ENCODE data around the gene BRI3BP.
"Not testable (repeated sequence)": the region's sequence is repeated elsewhere in the genome, so short reads cannot be mapped to it uniquely, and the experiment has no call there.

Gene BRI3BP

GRCh38 chr12:125023065-125023464 is 29.6 kb downstream of the BRI3BP start:
- no peak for DNase-seq (ENCODE audit: low spot score)

GRCh38 chr12:125024949-125025563 is 31.6 kb downstream of the BRI3BP start:
- DNase-seq (ENCODE audit: low spot score) = no peak

GRCh38 chr12:125025606-125026235 is 32.3 kb downstream of the BRI3BP start:
- no peak for DNase-seq (ENCODE audit: low spot score)

GRCh38 chr12:125028106-125028505 is 34.7 kb downstream of the BRI3BP start:
- no peak for DNase-seq (ENCODE audit: low spot score)

GRCh38 chr12:125029761-125030358 is 36.4 kb downstream of the BRI3BP start:
- DNase-seq (ENCODE audit: low spot score) = no peak

- not testable (repeated sequence) for DNase-seq (ENCODE audit: low spot score)
Observed at GRCh38 chr12:125031471-125031870, 38.0 kb downstream of the BRI3BP start.

GRCh38 chr12:125032466-125033152 is 39.2 kb downstream of the BRI3BP start:
- DNase-seq (ENCODE audit: low spot score) = no peak

- no peak for DNase-seq (ENCODE audit: low spot score)
Observed at GRCh38 chr12:125033288-125033687, 39.8 kb downstream of the BRI3BP start.

- DNase-seq (ENCODE audit: low spot score) = no peak
Observed at GRCh38 chr12:125038976-125039625, 45.7 kb downstream of the BRI3BP start.

- DNase-seq (ENCODE audit: low spot score) = no peak
Observed at GRCh38 chr12:125049093-125049458, 55.6 kb downstream of the BRI3BP start.

GRCh38 chr12:125050446-125050845 is 57.0 kb downstream of the BRI3BP start:
- no peak for DNase-seq (ENCODE audit: low spot score)

- no peak for DNase-seq (ENCODE audit: low spot score)
Observed at GRCh38 chr12:125050868-125051267, 57.4 kb downstream of the BRI3BP start.

GRCh38 chr12:125053821-125054220 is 60.4 kb downstream of the BRI3BP start:
- no peak for DNase-seq (ENCODE audit: low spot score)

GRCh38 chr12:125055591-125055990 is 62.1 kb downstream of the BRI3BP start:
- DNase-seq (ENCODE audit: low spot score) = no peak

GRCh38 chr12:125056306-125056705 is 62.9 kb downstream of the BRI3BP start:
- DNase-seq (ENCODE audit: low spot score) = no peak

- DNase-seq (ENCODE audit: low spot score) = no peak
Observed at GRCh38 chr12:125057708-125058107, 64.3 kb downstream of the BRI3BP start.

GRCh38 chr12:125061229-125061628 is 67.8 kb downstream of the BRI3BP start:
- no peak for DNase-seq (ENCODE audit: low spot score)

GRCh38 chr12:125063522-125063921 is 70.1 kb downstream of the BRI3BP start:
- DNase-seq (ENCODE audit: low spot score) = not testable (repeated sequence)

- DNase-seq (ENCODE audit: low spot score) = no peak
Observed at GRCh38 chr12:125064492-125064891, 71.0 kb downstream of the BRI3BP start.

- peak; percentile 74 for DNase-seq (ENCODE audit: low spot score)
Observed at GRCh38 chr12:125065021-125065918, 71.8 kb downstream of the BRI3BP start, which contains the start of gene AACS. Gene AACS, plus strand, starts transcription at chr12:125065435. Its CDS starts 150 bp downstream, at chr12:125065585.

GRCh38 chr12:125065919-125066570 is 72.6 kb downstream of the BRI3BP start:
- DNase-seq (ENCODE audit: low spot score) = no peak

Data from CD4-positive, alpha-beta T cell treated with Interleukin-2 at 100 ng/mL for 4 hours (primary cell).